Spleen (tissue), 11 donors: ENCODE measurements around the gene KTN1. TPM values are rescaled to one million over a fixed set of nuclear protein-coding genes. Genes with fewer than 3 reads are reported as not detected.

ENCODE experiments used
- DNase-seq: peaks from one replicate; pipeline ENCODE4 v3.0.0-alpha.2; 2020
- H3K27ac ChIP-seq, 8 donors: fragments of 200-600 bp; sonication (generic) in 7 of 8; 1 replicate in 4 of 8; 2 replicates in 4 of 8; pipeline versions ENCODE4 v1.5.0 to v1.8.0; 2016 to 2021; ENCODE audit warnings: inconsistent platforms in 4 of 8, mild to moderate bottlenecking in 4 of 8, moderate library complexity in 1 of 8
- H3K27me3 ChIP-seq, 7 donors: fragments of 200-600 bp; sonication (generic) in 6 of 7; replicated peaks in 1 of 7; 1 replicate in 4 of 7; 2 replicates in 3 of 7; pipeline versions ENCODE4 v1.5.0 to v1.8.0; 2016 to 2021; ENCODE audit warnings: inconsistent platforms in 3 of 7, mild to moderate bottlenecking in 1 of 7
- H3K36me3 ChIP-seq, 6 donors: fragments of 200-600 bp; sonication (generic) in 5 of 6; 1 replicate in 4 of 6; 2 replicates in 2 of 6; pipeline versions ENCODE4 v1.5.0 to v1.8.0; 2016 to 2021; ENCODE audit warnings: inconsistent platforms in 2 of 6
- H3K4me1 ChIP-seq, 6 donors: fragments of 200-600 bp; sonication (generic) in 5 of 6; 1 replicate in 3 of 6; 2 replicates in 3 of 6; pipeline versions ENCODE4 v1.5.0 to v1.8.0; 2016 to 2021; ENCODE audit warnings: inconsistent platforms in 3 of 6
- H3K4me3 ChIP-seq, 8 donors: fragments of 200-600 bp; sonication (generic) in 7 of 8; 1 replicate in 4 of 8; 2 replicates in 4 of 8; pipeline versions ENCODE4 v1.5.0 to v1.8.0; 2016 to 2021; ENCODE audit warnings: inconsistent platforms in 4 of 8, mild to moderate bottlenecking in 4 of 8, moderate library complexity in 2 of 8
- H3K9me3 ChIP-seq, 8 donors: fragments of 200-600 bp; sonication (generic) in 7 of 8; 1 replicate in 4 of 8; 2 replicates in 4 of 8; pipeline versions ENCODE4 v1.5.0 to v1.8.0; 2016 to 2021; ENCODE audit warnings: inconsistent platforms in 4 of 8
- CTCF ChIP-seq, 11 experiments: fragments of 200-600 bp in 7 of 11; fragments of 450-650 bp in 4 of 11; sonication (generic) in 4 of 11; IDR thresholded peaks in 8 of 11; conservative IDR thresholded peaks in 3 of 11; 1 replicate in 7 of 11; 2 replicates in 4 of 11; pipeline versions ENCODE4 v1.4.0 to v1.8.0; 2016 to 2021; ENCODE audit warnings: antibody characterized with exemption in 11 of 11, inconsistent platforms in 4 of 11, mild to moderate bottlenecking in 1 of 11
- POLR2A ChIP-seq, 3 donors: fragments of 450-650 bp; IDR thresholded peaks; one replicate each; pipeline ENCODE4 v1.5.1; 2017; ENCODE audit warnings: antibody characterized with exemption in 3 of 3, mild to moderate bottlenecking in 1 of 3
- POLR2AphosphoS5 ChIP-seq, 3 donors: sonication (generic); formaldehyde crosslinking; IDR thresholded peaks; one replicate each; pipeline ENCODE4 v1.5.1; 2017; ENCODE audit warnings: antibody characterized with exemption in 3 of 3
- WGBS, 5 donors: extraction: QIAGEN DNeasy Blood & Tissue Kit in 3 of 5; methylation state at CpG; one replicate each; pipeline versions ENCODE4 v1.1.5 to v1.1.7; 2013 to 2018; 5-methylcytosine and 5-hydroxymethylcytosine counted together
- intact Hi-C: fragments of 100-400 bp; cut with DNase I; formaldehyde crosslinking; loops from one replicate; pipeline ENCODE4 v1.15.0; 2023; ENCODE audit warnings: low total_unique reads
- polyA plus RNA-seq, 3 donors: library from polyadenylated mRNA; stranded (reverse); fragments of 200-250 nt; gene quantifications; one replicate each; pipeline ENCODE4 v1.2.1, GENCODE V29; 2013
- total RNA-seq, 7 donors: library from RNA; depleted of rRNA in 3 of 7; stranded (reverse); fragments of >200 nt in 3 of 7; fragmentation: NEBNext Ultra II Directional in 4 of 7; extraction: Animal tissue kit (Norgen Biotek cat#: 25700) in 4 of 7; gene quantifications; one replicate each; pipeline versions ENCODE4 v1.1.0 to v1.2.1, GENCODE V29; 2016 to 2021
- donor health status: healthy with polysubstance abuse.
- donor health status: DM: no; HTN: no; CAD: no; lungs with moderate emphysema.
- donor health status: DM: no; HTN: no; CAD: no.
- donor health status: Bipolar disorder and iron deficiency.
- donor health status: healthy.
- donor health status: DM: no; HTN: no; CAD: no.
- donor health status: DM: yes; HTN: yes; CAD: no.

The KTN1 gene
- total and polyA plus RNA-seq, 10 donors: 53.1 to 139 (median 114) TPM

- H3K27ac ChIP-seq: no peak overlapping the region
- H3K36me3 ChIP-seq: no peaks in the 10 kb centered on the region
- TF ChIP-seq POLR2AphosphoS5 (IDR thresholded peaks at IDR 0.05): no peak
- TF ChIP-seq CTCF (IDR thresholded peaks at IDR 0.05 in 8 of 11, conservative IDR thresholded peaks at IDR 0.05 in 3 of 11): no peak
- TF ChIP-seq POLR2A (IDR thresholded peaks at IDR 0.05): no peak
- no peaks in the 10 kb centered on the region for H3K27me3 ChIP-seq
- DNase-seq: no peak
- intact Hi-C loops: no loop called here
- no peak overlapping the region for H3K4me3 ChIP-seq
- no peaks in the 10 kb centered on the region for H3K9me3 ChIP-seq
- peaks cover 0 to 4% (median 0%) of the 10 kb centered on the region in 6 donors for H3K4me1 ChIP-seq
Measured at GRCh38 chr14:55568618-55569017, 11.4 kb upstream of the KTN1 start.

DNA sequence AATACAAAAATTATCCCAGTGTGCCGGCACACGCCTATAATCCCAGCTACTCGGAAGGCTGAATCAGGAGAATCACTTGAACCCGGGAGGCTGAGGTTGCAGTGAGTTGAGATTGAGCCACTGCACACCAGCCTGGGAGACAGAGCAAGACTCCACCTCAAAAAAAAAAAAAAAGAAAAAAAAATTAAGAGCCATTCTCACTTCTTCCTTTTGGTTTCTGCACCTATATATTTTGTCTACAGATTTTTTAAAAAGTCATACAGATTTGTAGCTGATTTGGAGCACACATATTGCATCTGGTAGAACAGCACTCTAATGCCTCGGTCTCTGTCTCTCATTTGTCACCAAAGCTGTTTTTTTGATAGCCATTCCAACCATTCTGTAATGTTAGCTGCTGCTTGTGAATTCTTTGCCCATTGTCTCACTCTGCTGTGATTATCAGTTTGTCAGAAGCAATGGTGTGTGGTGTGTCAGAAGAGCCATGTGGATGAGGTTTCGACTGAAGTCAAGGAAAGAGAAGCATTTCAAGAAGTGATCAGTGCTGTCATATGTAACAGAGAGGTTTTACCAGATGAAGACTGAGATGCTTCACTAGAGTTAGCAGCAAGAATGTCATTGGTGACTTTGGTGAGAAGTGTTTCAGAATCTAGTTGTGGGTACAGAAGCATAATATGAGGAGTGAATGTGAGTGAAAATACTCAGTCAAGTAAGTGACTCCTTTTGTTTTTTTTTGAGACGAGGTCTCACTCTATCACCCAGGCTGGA is 8.7 kb upstream of the KTN1 start:
- H3K4me1 ChIP-seq: peaks cover 0 to 4% (median 0%) of the 10 kb centered on the region in 6 donors
- no peak for DNase-seq
- intact Hi-C loops: no loop called here
- 88 to 94% (median 90%) methylated on average over 7 of the region's 7 CpGs for WGBS, 5 donors
- no peak for TF ChIP-seq POLR2A (IDR thresholded peaks at IDR 0.05)
- TF ChIP-seq CTCF (IDR thresholded peaks at IDR 0.05 in 8 of 11, conservative IDR thresholded peaks at IDR 0.05 in 3 of 11): no peak
- no peak for TF ChIP-seq POLR2AphosphoS5 (IDR thresholded peaks at IDR 0.05)
- no peaks in the 10 kb centered on the region for H3K9me3 ChIP-seq
- no peak overlapping the region for H3K27ac ChIP-seq
- no peak overlapping the region for H3K4me3 ChIP-seq
- no peaks in the 10 kb centered on the region for H3K36me3 ChIP-seq
- no peaks in the 10 kb centered on the region for H3K27me3 ChIP-seq

DNA sequence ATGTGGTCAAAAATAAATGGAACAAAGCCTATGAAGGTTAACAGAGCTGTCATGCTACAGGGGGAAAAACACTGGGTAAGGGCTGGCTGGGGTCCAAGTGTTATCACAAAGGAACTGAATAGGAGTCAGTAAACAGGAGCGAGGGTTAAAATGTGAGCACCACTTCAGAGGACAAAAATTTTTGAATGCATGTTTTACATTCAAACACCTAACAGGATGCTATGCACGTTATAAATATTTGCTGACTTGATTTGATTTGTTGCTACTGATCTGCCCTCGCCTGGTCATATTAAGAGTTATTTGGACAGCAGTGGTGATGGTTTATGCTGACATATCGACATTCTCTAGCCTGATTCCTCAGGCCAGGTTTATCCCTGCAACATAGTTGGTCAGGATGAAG is 7.4 kb upstream of the KTN1 start:
- peaks cover 0 to 4% (median 0%) of the 10 kb centered on the region in 6 donors for H3K4me1 ChIP-seq
- TF ChIP-seq CTCF (IDR thresholded peaks at IDR 0.05 in 8 of 11, conservative IDR thresholded peaks at IDR 0.05 in 3 of 11) (no peak), POLR2AphosphoS5 (IDR thresholded peaks at IDR 0.05) (no peak), POLR2A (IDR thresholded peaks at IDR 0.05) (no peak)
- no peak overlapping the region for H3K27ac ChIP-seq
- intact Hi-C loops: no loop called here
- 55 to 71% (median 69%) methylated on average over 4 of the region's 4 CpGs for WGBS, 5 donors
- H3K4me3 ChIP-seq: no peak overlapping the region
- no peaks in the 10 kb centered on the region for H3K9me3 ChIP-seq
- H3K27me3 ChIP-seq: no peaks in the 10 kb centered on the region
- DNase-seq: no peak
- no peaks in the 10 kb centered on the region for H3K36me3 ChIP-seq

DNA sequence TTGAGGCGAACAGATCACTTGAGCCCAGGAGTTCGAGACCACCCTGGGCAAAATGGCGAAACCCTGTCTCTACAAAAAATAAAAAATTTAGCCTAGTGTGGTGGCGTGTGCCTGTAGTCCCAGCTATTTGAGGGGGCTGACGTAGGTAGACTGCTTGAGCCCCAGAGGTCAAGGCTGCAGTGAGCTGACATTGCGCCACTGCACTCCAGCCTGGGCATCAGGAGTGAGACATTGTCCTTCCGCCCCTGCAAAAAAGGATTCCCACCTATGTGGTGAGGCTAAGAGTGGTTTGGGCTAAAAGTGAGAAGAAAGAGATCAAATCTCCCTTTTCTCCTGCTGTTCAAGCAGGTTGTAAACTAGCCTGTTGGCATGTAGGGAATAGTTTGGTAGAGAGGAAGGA is 5.0 kb upstream of the KTN1 start:
- WGBS, 5 donors: 81 to 97% (median 88%) methylated on average over 7 of the region's 7 CpGs
- intact Hi-C loops: no loop called here
- Histone ChIP-seq H3K4me3 (no peak overlapping the region), H3K36me3 (no peaks in the 10 kb centered on the region), H3K4me1 (peaks cover 0 to 24% (median 12%) of the 10 kb centered on the region in 6 donors), H3K27ac (no peak overlapping the region), H3K9me3 (no peaks in the 10 kb centered on the region), H3K27me3 (no peaks in the 10 kb centered on the region)
- TF ChIP-seq POLR2AphosphoS5 (IDR thresholded peaks at IDR 0.05): no peak
- no peak for TF ChIP-seq CTCF (IDR thresholded peaks at IDR 0.05 in 8 of 11, conservative IDR thresholded peaks at IDR 0.05 in 3 of 11)
- no peak for TF ChIP-seq POLR2A (IDR thresholded peaks at IDR 0.05)
- no peak for DNase-seq
